Middle frontal gyrus (tissue), 1 donor: ENCODE data around the gene CASTOR1.

ENCODE experiments used
- DNase-seq: peaks from one replicate; pipeline ENCODE4 v3.0.0-alpha.2; 2015; ENCODE audit warnings: low spot score; ENCODE audit errors: extremely low spot score

Gene CASTOR1

DNA sequence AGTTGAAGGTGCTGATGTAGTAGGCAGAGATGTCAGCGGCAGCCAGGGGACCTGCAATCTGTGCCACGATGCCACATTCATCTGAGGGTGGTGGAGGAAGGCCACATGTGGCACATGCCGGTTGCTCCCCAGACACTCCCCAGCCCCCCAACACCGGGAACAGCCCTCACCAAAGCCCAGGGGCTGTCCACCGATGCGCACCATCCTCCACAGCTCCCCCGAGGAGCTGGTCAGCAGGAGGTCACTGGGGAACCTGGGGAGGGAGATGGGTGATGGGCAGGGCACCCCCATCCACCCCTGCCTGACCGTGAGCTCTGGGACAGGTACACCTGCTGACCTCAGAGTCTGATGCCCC, 3.5 kb downstream of the CASTOR1 start:
- no peak for DNase-seq

DNA sequence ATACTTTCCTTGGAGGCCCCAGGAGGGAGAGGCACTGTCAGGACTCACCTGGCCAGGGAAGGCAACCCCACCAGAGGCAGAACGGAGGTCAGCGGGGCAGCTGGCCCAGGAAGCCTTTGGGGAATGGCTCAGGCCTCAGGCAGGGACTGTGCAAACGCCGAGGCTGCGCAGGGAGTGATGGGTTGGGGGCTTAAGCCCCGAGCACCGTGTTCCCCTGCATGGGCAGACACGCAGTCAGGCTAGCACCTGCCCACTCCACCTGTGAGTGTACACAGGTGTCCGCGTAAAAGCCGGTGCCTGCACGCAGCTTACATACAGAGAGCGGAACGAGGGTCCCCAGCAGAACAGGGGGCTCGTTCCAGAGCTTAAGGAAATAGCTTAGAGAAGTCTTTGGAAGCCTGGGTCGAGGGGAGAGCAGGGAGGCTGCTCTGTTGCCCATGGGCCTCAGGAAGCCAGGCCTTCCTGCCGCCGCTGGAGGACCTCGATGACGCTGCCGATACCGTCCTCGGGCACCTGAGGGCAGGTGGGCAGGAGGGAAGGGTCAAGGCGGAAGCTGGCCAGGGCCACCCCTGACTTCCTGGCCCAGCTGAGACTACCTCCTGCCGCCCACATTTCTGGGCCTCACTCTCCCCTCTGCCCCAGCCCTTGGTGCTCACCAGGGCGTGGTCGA, 4.0 kb downstream of the CASTOR1 start:
- no peak for DNase-seq

DNA sequence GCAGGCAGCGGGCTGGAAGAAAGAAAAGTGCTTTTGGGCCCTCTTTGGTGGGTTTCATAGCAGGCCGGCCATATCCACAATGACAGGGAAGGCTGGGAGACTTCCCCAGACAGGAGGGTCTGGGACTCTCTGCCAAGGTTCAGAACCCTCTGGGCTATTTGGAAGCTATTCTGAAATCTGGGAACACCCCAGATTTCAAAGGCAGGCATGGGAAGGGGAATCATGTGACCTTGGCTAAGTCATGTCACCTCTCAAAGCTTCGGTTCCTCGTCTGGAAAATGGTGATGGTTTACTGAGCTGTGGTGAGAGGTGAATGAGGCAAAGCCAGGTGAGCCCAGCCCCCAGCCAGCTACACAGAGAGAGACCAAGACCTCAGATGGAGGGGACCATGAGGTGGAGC, 4.6 kb downstream of the CASTOR1 start:
- DNase-seq: no peak

DNA sequence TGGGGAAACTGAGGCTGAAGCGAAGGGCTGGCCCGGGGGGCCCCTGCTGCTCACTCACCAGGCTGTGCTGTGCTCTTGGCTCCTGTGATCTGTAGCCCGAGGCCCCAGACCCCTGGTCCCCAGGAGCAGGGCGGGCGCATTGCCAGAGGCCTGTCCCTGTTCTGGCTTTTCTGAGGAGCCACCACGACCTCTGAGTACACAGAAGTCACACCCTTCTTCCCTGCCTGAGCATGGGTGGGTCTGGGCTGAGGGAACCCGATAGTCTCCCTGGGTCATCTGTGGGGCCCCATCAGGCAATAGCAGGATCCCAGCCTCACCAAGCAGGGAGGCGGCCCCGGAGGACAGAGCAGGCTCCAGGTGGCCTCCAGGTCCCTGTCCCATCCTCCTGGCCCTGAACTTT, 5.1 kb downstream of the CASTOR1 start:
- no peak for DNase-seq

DNA sequence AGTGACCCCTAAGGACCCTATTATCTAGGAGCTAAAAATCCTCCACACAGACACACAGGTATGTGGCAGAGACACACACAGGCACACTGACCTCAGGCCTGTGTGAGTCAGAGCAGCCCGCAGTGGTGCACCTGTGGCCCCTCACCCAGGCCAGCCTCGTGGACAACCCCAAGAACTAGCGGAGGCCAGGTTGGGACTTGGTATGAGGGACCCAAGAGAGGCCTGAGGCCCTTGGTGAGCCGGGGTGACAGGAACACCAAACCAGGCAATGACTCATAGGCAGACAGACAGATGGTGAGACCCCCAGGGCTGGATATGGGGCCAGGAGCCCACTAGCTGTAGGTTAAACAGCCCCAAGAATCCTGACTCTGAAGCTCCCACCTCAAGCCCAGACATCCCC, 6.0 kb downstream of the CASTOR1 start:
- DNase-seq: no peak

DNA sequence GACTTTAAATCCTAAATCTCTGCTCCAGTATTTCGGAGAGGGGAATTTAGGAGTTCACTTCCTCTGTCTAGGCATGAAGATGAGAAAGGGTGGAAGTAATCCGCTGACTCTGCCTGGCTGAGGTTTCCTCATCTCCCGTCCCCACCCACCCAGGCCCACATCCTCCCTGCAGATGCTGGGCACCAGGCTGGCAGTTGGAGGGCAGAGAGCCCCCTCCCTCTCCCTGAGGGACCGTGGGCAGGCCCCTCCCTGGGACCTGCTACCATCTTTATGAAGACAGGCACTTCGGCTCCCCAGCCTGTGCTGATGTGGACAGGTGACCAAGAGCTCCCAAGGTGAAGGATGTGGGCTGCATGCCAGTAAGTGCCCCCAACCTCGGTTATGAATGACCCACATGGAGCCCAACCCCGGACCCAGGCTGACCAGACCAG, 6.7 kb downstream of the CASTOR1 start:
- no peak for DNase-seq

DNA sequence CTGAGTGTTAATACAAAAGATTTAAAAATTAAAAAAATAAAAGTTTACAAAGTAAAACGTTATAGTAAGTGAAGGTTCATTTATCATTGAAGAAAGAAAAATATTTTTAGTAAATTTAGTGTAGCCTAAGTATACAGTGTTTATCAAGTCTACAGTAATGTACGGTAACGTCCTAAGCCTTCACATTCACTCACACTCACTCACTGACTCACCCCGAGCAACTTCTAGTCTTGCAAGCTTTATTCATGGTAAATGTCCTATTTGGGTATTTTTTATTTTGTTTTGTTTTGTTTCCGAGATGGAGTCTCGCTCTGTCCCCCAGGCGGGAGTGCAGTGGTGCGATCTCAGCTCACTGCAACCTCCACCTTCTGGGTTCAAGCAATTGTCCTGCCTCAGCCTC, 8.8 kb downstream of the CASTOR1 start:
- DNase-seq: no peak

DNA sequence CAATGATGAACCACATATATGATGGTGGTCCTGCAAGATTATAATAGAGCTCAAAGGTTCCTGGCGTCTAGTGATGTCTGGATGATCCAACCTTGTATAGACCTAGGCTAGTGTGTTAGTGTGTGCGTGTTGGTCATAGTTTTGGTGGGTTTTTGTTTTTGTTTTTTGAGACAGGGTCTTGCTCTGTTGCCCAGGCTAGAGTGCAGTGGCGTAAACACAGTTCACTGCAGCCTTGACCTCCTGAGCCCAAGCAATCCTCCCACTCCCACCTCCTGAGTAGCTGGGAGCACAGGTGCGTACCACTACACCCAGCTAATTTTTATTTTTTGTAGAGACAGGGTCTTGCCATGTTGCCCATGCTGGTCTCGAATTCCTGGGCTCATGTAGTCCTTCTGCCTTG, 9.4 kb downstream of the CASTOR1 start:
- DNase-seq: no peak

DNA sequence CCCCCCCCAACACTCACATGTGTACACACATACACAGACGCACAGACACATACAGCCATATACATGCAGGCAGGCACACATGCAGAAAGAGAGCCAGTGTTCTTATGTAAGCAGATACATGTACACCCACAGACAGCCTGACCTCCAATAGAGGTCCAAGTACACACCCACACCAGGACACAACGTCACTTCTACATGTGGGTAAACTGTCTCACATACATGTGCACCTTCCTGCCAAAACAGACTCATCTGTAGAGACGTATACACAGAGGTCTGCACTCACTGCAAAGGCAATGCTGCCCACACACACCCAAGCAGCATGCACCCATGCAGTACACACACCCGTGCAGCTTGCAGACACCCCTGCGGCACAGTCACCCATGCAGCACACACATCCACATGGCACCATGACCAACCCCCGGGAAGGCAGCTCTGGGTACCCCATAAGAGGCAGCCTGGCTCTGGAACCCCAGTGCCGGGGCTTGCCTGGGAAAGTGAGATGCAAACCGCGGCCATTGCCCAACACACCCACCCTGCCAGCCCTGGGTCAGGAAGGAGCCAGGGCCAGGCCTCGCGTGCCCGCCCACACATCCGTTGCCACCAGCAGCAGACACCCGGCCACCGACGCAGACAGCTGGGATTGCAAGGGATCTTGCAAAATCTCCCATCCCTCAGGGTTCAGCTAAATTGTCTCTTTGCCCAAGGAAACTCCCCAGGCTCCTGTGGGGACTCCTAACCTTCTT, 10.1 kb downstream of the CASTOR1 start:
- no peak for DNase-seq

DNA sequence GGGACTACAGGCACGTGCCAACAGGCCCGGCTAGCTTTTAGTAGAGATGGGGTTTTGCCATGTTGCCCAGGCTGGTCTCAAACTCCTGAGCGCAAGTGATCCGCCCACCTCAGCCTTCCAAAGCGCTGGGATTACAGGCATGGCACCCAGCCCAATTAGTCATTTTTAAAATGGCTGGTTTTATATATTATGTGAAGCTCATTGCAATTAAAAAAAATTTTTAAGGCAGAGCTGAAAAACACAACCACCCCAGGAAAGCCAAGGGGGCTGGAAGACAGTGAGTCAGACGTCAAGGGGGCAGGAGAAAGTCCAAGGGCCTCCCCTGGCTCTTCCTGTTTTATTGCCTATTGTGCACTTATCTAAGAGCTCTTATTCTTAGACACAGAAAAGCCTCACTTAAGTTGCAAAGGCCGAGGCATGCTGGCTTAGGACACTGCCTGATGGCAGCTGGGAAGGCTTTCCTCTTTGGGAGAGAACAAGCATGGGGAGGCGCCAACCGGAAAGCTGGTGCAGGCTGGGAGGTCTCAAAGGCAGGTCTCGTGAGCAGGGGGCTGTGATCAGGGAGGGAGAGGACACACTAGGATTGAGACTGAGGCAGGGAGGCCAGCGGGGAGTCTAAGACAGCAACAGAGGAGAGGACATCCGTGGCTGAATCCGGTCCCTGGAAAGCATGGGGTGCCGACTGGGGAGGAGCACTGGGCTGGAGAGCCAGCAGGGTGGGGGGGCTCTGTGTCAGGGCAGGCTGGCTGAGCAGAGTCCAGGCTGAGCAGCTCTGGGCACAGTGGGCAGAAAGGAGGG, 11.6 kb downstream of the CASTOR1 start:
- DNase-seq: no peak

DNA sequence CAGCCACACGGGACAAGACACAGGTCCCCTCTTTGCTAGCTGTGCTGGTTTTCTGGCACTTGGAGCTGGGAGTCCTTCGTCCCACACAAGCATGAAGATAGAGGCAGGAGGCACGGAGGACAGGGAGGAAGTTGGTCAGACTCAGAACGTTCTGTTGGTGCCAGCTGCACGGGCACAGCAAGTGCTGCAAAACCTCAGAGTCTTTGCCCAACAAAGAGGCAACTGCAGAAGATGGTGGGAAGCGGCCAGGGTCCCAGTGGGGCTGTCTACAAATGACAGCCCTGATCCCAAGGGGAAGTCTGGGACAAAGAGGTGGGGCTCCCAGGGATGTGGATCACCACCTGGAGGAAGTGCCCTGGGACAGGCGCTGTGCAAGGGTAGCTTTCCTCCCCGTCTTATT, 13.3 kb downstream of the CASTOR1 start:
- DNase-seq: no peak

DNA sequence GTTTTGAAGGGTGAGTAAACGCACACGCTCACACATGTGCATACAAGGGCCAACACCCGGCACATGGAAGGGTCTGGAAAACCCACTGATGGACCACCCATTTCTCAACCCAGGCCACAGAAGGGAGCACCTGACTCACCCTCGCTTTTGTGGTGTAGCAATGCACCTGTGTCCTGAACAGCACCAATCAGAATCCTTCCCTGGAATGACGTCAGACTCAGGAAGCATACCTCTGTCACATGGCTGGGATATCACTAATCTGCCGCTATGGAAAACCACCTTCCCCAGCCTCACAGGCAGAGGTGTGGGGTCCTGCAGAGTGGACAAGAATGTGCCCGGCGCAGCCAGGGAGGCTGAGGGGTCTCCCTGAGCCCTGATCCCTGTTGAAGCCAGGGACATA, 13.7 kb downstream of the CASTOR1 start:
- no peak for DNase-seq

DNA sequence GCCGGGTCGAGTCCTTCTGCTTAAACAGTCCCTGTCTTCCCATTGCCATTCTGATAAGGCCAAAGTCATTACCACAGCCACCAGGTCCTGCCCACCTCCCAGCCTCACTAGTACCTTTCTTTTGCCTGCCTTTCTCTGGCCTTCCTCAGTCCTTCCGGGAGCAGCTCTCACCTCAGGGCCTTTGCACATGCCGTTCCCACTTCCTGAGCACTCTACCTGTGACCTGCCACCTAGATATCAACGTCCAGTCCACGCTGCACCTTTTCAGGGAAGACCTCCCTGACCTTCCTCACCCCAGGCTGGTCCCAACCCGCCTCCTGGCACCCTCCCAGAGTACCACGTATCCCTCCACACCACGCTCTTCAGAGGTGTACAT, 14.9 kb downstream of the CASTOR1 start:
- no peak for DNase-seq

DNA sequence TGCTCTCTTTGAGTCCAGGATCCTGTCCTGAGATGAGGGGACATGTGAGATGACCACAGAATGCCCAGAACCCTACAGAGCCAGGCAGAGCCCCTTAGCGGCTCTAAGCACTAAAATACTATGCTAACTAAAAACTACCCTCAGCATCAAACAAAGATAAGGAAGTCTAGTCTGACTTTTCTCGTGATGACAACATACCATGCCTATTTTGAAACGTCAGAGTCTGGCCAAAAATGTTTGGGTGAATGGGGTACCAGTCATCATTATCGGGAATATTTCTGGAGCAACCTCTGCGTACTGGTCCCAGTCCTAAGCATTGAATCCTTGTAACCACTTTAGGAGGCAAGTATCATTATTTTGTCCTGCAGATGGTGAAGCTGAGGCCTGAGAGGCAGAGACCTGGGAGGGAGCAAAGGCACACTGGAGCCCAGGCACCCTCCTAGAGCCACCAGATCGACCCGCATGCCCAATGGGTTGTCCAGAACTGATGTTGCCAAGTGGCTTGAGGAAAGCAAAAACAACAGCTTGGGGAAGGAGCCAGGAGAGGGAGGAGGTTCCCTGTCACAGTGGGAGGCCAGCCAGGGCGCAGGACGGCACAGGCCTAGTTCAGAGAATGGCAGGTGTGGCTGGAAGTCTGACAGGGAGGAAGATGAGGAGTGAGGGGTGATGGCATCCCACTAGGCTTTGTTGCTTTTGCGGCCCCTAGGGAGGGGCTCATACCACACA, 15.4 kb downstream of the CASTOR1 start:
- no peak for DNase-seq

DNA sequence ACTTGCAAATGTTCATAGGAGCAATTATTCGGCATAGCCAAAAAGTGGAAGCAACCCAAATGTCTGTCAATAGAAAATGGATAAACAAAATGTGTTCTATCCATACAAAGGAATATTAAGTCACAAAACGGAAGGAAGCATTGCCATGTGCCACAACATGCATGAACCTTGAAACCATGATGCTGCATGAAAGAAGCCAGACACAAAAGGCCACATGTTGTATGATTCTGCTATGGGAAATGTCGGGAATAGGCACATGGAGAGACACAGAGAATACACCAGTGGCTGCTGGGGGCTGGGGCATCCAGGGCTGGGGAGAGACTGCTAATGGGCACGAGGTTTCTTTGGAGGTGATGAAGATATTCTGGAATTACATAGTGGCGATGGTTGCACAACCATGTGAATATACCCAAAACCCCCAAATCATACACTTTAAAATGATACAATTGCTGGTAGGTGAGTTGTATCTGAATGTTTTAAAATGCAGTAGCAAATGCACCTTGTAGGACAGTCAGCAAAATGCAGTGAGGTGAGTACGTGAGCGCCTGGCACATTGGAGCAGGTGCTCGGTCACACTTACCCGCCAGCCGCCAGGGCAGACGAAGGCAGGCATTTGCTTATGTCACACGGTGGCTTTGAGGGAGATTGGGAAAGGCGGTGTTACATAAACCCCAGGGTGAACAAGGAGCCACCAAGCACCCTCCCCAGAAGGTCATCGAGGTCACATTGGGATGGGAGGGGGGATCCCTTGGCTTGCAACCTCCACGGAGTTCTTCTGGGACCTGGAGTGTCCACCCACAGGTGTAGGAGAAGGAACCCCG, 16.3 kb downstream of the CASTOR1 start:
- DNase-seq: no peak

DNA sequence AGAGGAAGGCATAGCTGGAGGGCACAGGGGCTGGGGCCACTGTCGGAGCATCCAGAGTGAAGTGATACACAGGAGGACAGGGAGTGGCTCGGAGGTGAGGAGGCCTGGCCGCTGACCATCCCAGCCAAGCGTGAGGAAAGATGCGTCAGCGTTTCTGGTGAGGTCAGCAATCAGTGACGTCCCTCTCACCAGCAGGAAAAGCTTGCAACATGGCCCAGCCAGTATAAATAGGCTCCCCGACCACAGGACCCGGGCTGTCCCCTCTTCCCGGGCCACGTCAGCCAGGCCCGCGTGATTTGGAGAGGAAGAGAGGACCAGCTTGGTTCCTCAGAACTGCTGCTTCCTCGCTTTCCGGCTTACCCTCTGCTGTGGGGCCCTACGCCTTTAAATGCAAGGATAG, 18.5 kb downstream of the CASTOR1 start:
- DNase-seq: no peak

DNA sequence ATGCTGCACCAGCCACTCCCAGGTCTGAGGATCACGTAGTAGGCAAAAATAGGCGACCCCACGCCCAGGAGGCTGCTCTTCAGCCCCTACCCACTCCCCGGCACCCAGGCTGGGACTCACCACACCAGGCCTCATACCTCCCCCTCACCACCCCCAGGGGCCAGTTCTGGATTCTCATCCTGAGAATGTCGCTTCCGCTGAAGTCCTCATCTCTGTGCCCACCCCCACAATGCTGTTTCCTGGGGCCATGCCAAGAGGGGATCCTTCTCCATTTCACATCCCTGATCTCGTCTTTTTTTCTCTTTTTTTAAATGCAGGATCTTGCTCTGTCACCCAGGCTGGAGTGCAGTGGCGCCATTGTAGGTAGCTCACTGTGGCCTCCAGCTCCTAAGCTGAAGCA, 21.0 kb downstream of the CASTOR1 start:
- DNase-seq: no peak

DNA sequence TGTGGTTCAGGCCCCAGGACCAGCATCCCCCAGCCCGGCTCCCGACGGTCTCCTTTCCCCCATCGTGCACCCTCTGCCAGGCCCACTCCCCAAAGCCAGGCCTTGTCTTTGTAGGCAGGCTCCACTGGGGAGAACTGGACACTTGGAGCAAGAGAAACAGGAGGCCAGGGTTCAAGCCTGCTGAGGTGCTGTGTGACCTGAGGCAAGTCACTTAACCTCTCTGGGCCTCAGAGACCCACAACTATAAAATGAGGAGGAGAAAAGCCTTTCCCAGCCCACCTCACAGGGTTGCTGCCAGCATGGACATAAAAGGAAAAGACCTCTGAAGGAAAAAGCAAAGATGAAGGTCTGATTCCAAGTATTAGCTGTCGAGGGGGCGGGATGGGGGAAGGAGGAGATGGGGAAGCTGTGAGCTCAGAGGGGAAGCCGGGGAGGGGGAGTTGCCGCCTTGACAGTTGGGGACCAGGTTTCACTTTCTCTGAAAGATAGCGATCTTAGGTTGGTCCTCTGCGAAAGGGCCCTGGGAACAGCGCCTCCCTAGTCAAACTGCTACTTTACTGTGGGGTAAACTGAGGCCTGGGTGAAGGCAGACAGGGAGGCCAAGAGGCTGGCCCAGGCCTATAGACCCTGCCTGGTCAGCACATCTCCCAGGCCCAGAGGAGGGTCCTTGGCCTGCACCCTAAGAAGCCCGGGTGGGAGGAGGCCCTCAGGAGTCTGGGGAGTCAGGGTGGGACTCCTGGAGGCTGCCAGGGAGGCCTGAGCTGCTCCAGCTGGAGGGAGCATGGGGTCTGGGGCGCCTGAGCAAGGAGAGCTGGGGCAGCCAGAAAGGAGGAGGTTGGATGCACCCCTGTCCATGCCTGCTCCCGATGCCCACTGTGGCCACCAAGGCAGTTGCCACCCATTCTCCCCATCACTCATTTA, 21.7 kb downstream of the CASTOR1 start:
- no peak for DNase-seq

DNA sequence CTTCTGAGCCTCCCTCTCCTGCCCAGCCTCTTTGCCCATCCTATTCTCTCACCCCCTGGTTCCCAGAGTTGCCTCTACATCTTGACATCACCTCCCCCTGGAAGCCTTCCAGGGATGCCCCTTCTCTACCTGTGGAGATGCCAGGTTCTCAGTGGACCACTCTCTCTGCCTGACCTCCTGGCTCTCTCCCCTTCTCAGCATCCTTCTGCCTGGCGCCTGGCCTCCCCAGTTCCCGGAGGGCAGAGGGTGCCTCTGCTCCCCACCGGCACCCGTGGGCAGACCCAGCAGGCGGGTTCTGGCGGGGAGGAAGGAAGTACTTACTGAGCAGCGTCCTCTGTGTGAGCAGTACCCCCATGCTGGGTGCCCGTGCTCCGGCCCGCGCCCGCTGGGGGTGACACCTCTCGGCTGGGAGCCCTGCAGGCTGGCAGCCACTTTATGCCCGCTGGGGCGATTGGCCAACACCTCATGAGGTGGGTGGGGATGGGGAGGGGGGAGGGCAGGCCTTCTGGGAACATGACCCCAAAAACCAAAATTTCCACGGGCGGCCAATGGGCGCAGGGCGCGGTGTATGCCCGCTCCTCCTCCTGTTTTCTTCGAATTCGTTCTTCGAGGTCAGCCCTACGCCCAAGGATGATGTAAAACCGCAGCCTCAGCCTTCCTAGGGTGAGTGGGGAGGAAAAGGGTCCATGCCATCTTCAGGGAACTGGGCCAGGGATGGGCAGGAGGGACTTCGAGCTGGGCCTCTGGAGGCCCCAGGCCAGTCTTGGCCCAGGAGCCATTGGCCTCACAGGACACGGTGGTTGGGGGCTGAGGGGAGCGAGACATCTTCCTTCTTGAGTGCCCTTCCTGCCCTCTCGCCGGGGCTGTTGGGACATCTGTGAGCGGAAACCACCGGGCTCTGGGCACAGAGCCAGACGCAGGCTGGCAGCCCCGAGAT, 22.6 kb downstream of the CASTOR1 start, which contains the start of gene OSM:
Gene OSM (minus strand): TSS at position 407 of the 937 bp plus-strand sequence. CDS start 52 bp downstream, at position 355.
- DNase-seq: no peak
